WTC11 (cell line): ENCODE measurements around the gene HMGB4. TPM values are rescaled to one million over a fixed set of nuclear protein-coding genes. Genes with fewer than 3 reads are reported as not detected.

ENCODE experiments used
- ATAC-seq: fragments of 200-7000 bp; cut with Tn5 transposase; 2 replicates; pipeline ENCODE4 v1.10.0; 2021; ENCODE audit warnings: mild to moderate bottlenecking, moderate library complexity
- CTCF ChIA-PET: fragments of 300-600 bp; sonication (Branson Sonifier 250); formaldehyde crosslinking; loops from one replicate; lab custom pipeline; 2021; ENCODE audit warnings: antibody characterized with exemption; lab: Charles Lee
- POLR2A ChIA-PET: fragments of 350-600 bp; sonication (Branson Sonifier 250); formaldehyde crosslinking; loops from one replicate; lab custom pipeline; 2021; ENCODE audit warnings: antibody characterized with exemption; lab: Charles Lee
- DNase-seq: peaks from one replicate; pipeline ENCODE4 v3.0.0; 2021; ENCODE audit warnings: low spot score
- H3K27ac Mint-ChIP-seq: 2 replicates; pipeline ENCODE4 v1.8.0; 2021; ENCODE audit warnings: mixed read lengths
- H3K27me3 Mint-ChIP-seq: 2 replicates; pipeline ENCODE4 v1.8.0; 2021; ENCODE audit warnings: low read depth, mild to moderate bottlenecking, moderate library complexity, mixed read lengths
- H3K36me3 Mint-ChIP-seq: 2 replicates; pipeline ENCODE4 v1.8.0; 2021; ENCODE audit warnings: mixed read lengths
- H3K4me1 Mint-ChIP-seq: 2 replicates; pipeline ENCODE4 v1.8.0; 2022; ENCODE audit warnings: mixed read lengths
- H3K4me3 Mint-ChIP-seq: 2 replicates; pipeline ENCODE4 v1.8.0; 2021; ENCODE audit warnings: mild to moderate bottlenecking, moderate library complexity, mixed read lengths
- H3K9me3 Mint-ChIP-seq: 2 replicates; pipeline ENCODE4 v1.8.0; 2021; ENCODE audit warnings: mixed read lengths
- CBFB ChIP-seq: sonication (generic); formaldehyde crosslinking; IDR thresholded peaks from 2 replicates; pipeline ENCODE4 v1.8.1; 2022; ENCODE audit warnings: mild to moderate bottlenecking, low read depth, missing genetic modification reagents
- EMX1 ChIP-seq: fragments of 250-450 bp; sonication (Bioruptor Pico); IDR thresholded peaks from 2 replicates; pipeline ENCODE4 v1.8.0; 2021; ENCODE audit warnings: mild to moderate bottlenecking
- ESRRA ChIP-seq: sonication (generic); formaldehyde crosslinking; IDR thresholded peaks from 2 replicates; pipeline ENCODE4 v1.8.1; 2022; ENCODE audit warnings: mild to moderate bottlenecking, missing genetic modification reagents, borderline replicate concordance
- FOXP1 ChIP-seq: sonication (generic); formaldehyde crosslinking; IDR thresholded peaks from 2 replicates; pipeline ENCODE4 v1.8.0; 2022; ENCODE audit warnings: missing genetic modification reagents, mild to moderate bottlenecking, moderate library complexity, borderline replicate concordance
- KAT7 ChIP-seq: sonication (generic); formaldehyde crosslinking; IDR thresholded peaks from 2 replicates; pipeline ENCODE4 v1.8.1; 2023; ENCODE audit warnings: missing genetic modification reagents, mild to moderate bottlenecking, borderline replicate concordance
- MXD4 ChIP-seq: fragments of 250-450 bp; sonication (Bioruptor Pico); IDR thresholded peaks from 2 replicates; pipeline ENCODE4 v1.8.0; 2021; ENCODE audit warnings: mild to moderate bottlenecking, moderate library complexity, borderline replicate concordance
- MYBL2 ChIP-seq: sonication (generic); formaldehyde crosslinking; IDR thresholded peaks from 2 replicates; pipeline ENCODE4 v1.8.1; 2023; ENCODE audit warnings: mild to moderate bottlenecking, moderate library complexity, missing genetic modification reagents
- PRRX2 ChIP-seq: fragments of 250-450 bp; sonication (Bioruptor Pico); IDR thresholded peaks from 2 replicates; pipeline ENCODE4 v1.8.0; 2021; ENCODE audit warnings: mild to moderate bottlenecking
- SMAD3 ChIP-seq: sonication (generic); formaldehyde crosslinking; IDR thresholded peaks from 2 replicates; pipeline ENCODE4 v1.8.0; 2022; ENCODE audit warnings: missing genetic modification reagents, mild to moderate bottlenecking, borderline replicate concordance
- SMAD4 ChIP-seq: sonication (generic); formaldehyde crosslinking; IDR thresholded peaks from 2 replicates; pipeline ENCODE4 v1.8.0; 2022; ENCODE audit warnings: mild to moderate bottlenecking, missing genetic modification reagents
- SP1 ChIP-seq: sonication (generic); formaldehyde crosslinking; conservative IDR thresholded peaks from 2 replicates; pipeline ENCODE4 v1.8.1; 2022; ENCODE audit warnings: missing genetic modification reagents
- TEAD4 ChIP-seq: sonication (generic); formaldehyde crosslinking; IDR thresholded peaks from 2 replicates; pipeline ENCODE4 v1.8.0; 2022; ENCODE audit warnings: mild to moderate bottlenecking, missing genetic modification reagents
- ZBTB21 ChIP-seq: sonication (generic); formaldehyde crosslinking; IDR thresholded peaks from 2 replicates; pipeline ENCODE4 v1.8.1; 2023; ENCODE audit warnings: mild to moderate bottlenecking, missing genetic modification reagents, borderline replicate concordance
- ZNF416 ChIP-seq: fragments of 250-450 bp; sonication (Bioruptor Pico); IDR thresholded peaks from 2 replicates; pipeline ENCODE4 v1.9.0; 2021; ENCODE audit warnings: mild to moderate bottlenecking, inconsistent platforms
- ZSCAN18 ChIP-seq: fragments of 250-450 bp; sonication (Bioruptor Pico); IDR thresholded peaks from 2 replicates; pipeline ENCODE4 v2.1.2; 2022; ENCODE audit warnings: mild to moderate bottlenecking, moderate library complexity
- total RNA-seq: library from RNA; stranded (reverse); gene quantifications from 3 replicates; pipeline ENCODE4 v1.2.3, GENCODE V29; 2021
- TF ChIP-seq, protein P1 (sequence below): sonication (generic); formaldehyde crosslinking; IDR thresholded peaks from 2 replicates; pipeline ENCODE4 v1.8.0; 2022; ENCODE audit warnings: mild to moderate bottlenecking, missing genetic modification reagents
- TF ChIP-seq, protein P2 (sequence below): fragments of 250-450 bp; sonication (Bioruptor Pico); IDR thresholded peaks from 2 replicates; pipeline ENCODE4 v1.8.0; 2021; ENCODE audit warnings: mild to moderate bottlenecking
- TF ChIP-seq, protein P3 (sequence below): sonication (generic); formaldehyde crosslinking; IDR thresholded peaks from 2 replicates; pipeline ENCODE4 v1.8.1; 2023; ENCODE audit warnings: mild to moderate bottlenecking, missing genetic modification reagents
- TF ChIP-seq, protein P4 (sequence below): sonication (generic); formaldehyde crosslinking; IDR thresholded peaks from 2 replicates; pipeline ENCODE4 v1.8.0; 2023; ENCODE audit warnings: missing genetic modification reagents, mild to moderate bottlenecking, borderline replicate concordance
- TF ChIP-seq, protein P5 (sequence below): fragments of 250-450 bp; sonication (Bioruptor Pico); IDR thresholded peaks from 2 replicates; pipeline ENCODE4 v1.9.0; 2021; ENCODE audit warnings: mild to moderate bottlenecking

HMGB4 gene
- total RNA-seq, 1 experiment from 2014 or later = not detected

- TF ChIP-seq CBFB (CRISPR knock-in tag) (no peak), KAT7 (no peak), SP1 (no peak), PRRX2 (CRISPR knock-in tag) (no peak), ZBTB21 (no peak)
- TF ChIP-seq, protein P1, sequence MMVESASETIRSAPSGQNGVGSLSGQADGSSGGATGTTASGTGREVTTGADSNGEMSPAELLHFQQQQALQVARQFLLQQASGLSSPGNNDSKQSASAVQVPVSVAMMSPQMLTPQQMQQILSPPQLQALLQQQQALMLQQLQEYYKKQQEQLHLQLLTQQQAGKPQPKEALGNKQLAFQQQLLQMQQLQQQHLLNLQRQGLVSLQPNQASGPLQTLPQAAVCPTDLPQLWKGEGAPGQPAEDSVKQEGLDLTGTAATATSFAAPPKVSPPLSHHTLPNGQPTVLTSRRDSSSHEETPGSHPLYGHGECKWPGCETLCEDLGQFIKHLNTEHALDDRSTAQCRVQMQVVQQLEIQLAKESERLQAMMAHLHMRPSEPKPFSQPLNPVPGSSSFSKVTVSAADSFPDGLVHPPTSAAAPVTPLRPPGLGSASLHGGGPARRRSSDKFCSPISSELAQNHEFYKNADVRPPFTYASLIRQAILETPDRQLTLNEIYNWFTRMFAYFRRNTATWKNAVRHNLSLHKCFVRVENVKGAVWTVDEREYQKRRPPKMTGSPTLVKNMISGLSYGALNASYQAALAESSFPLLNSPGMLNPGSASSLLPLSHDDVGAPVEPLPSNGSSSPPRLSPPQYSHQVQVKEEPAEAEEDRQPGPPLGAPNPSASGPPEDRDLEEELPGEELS (CRISPR knock-in tag) = no peak
Observed at GRCh38 chr1:33823830-33824229, 40.0 kb upstream of the HMGB4 start (continued).

DNA sequence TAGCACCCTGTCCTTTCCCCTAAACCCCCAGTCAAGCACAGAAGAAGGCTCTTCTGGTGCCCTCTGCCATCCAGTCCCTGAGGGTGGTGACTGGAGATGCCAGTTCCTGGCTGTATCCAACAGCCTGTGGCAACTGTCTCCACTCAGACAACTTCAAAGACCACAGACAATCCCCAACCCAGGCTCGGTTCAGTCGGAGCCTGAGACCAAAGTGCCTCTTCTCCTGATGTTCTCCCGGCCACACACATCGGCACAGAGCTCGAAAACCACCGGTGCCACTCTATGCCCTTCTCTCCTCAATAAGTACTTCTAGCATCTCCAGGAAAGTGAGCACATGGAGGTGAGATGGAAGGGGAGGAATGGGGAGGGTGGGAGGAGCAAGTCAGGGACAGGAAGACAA lies 39.6 kb upstream of the HMGB4 start:
- no peaks in the 10 kb centered on the region for H3K4me1 Mint-ChIP-seq
- H3K9me3 Mint-ChIP-seq = peaks cover 24% of the 10 kb centered on the region
- ATAC-seq (no peak), DNase-seq (no peak)
- ChIA-PET CTCF (no interaction called here), POLR2A (no interaction called here)
- peaks cover 5% of the 10 kb centered on the region for H3K27me3 Mint-ChIP-seq
- TF ChIP-seq MXD4 (CRISPR knock-in tag) = no peak
- no peak for TF ChIP-seq SP1
- TF ChIP-seq SMAD3 (CRISPR knock-in tag) = no peak
- TF ChIP-seq, protein P2, sequence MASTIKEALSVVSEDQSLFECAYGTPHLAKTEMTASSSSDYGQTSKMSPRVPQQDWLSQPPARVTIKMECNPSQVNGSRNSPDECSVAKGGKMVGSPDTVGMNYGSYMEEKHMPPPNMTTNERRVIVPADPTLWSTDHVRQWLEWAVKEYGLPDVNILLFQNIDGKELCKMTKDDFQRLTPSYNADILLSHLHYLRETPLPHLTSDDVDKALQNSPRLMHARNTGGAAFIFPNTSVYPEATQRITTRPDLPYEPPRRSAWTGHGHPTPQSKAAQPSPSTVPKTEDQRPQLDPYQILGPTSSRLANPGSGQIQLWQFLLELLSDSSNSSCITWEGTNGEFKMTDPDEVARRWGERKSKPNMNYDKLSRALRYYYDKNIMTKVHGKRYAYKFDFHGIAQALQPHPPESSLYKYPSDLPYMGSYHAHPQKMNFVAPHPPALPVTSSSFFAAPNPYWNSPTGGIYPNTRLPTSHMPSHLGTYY (CRISPR knock-in tag) = no peak
- no peak for TF ChIP-seq SMAD4
- no peak for TF ChIP-seq ESRRA
- TF ChIP-seq, all 79 proteins: peak for 0
- H3K4me3 Mint-ChIP-seq = no peak overlapping the region
- no peak overlapping the region for H3K27ac Mint-ChIP-seq
- H3K36me3 Mint-ChIP-seq = peaks cover 27% of the 10 kb centered on the region

- Mint-ChIP-seq H3K27ac (no peak overlapping the region), H3K4me1 (no peaks in the 10 kb centered on the region), H3K27me3 (peaks cover 7% of the 10 kb centered on the region), H3K4me3 (no peak overlapping the region), H3K36me3 (peaks cover 30% of the 10 kb centered on the region), H3K9me3 (peaks cover 27% of the 10 kb centered on the region)
- ChIA-PET CTCF (no interaction called here), POLR2A (no interaction called here)
- TF ChIP-seq, protein P3, sequence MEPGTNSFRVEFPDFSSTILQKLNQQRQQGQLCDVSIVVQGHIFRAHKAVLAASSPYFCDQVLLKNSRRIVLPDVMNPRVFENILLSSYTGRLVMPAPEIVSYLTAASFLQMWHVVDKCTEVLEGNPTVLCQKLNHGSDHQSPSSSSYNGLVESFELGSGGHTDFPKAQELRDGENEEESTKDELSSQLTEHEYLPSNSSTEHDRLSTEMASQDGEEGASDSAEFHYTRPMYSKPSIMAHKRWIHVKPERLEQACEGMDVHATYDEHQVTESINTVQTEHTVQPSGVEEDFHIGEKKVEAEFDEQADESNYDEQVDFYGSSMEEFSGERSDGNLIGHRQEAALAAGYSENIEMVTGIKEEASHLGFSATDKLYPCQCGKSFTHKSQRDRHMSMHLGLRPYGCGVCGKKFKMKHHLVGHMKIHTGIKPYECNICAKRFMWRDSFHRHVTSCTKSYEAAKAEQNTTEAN (CRISPR knock-in tag) = no peak
- TF ChIP-seq TEAD4 (CRISPR knock-in tag) (no peak), MYBL2 (CRISPR knock-in tag) (no peak), EMX1 (CRISPR knock-in tag) (no peak), ZNF416 (no peak), ZSCAN18 (CRISPR knock-in tag) (no peak), FOXP1 (no peak)
- TF ChIP-seq, protein P4, sequence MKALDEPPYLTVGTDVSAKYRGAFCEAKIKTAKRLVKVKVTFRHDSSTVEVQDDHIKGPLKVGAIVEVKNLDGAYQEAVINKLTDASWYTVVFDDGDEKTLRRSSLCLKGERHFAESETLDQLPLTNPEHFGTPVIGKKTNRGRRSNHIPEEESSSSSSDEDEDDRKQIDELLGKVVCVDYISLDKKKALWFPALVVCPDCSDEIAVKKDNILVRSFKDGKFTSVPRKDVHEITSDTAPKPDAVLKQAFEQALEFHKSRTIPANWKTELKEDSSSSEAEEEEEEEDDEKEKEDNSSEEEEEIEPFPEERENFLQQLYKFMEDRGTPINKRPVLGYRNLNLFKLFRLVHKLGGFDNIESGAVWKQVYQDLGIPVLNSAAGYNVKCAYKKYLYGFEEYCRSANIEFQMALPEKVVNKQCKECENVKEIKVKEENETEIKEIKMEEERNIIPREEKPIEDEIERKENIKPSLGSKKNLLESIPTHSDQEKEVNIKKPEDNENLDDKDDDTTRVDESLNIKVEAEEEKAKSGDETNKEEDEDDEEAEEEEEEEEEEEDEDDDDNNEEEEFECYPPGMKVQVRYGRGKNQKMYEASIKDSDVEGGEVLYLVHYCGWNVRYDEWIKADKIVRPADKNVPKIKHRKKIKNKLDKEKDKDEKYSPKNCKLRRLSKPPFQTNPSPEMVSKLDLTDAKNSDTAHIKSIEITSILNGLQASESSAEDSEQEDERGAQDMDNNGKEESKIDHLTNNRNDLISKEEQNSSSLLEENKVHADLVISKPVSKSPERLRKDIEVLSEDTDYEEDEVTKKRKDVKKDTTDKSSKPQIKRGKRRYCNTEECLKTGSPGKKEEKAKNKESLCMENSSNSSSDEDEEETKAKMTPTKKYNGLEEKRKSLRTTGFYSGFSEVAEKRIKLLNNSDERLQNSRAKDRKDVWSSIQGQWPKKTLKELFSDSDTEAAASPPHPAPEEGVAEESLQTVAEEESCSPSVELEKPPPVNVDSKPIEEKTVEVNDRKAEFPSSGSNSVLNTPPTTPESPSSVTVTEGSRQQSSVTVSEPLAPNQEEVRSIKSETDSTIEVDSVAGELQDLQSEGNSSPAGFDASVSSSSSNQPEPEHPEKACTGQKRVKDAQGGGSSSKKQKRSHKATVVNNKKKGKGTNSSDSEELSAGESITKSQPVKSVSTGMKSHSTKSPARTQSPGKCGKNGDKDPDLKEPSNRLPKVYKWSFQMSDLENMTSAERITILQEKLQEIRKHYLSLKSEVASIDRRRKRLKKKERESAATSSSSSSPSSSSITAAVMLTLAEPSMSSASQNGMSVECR = no peak
- TF ChIP-seq, protein P5, sequence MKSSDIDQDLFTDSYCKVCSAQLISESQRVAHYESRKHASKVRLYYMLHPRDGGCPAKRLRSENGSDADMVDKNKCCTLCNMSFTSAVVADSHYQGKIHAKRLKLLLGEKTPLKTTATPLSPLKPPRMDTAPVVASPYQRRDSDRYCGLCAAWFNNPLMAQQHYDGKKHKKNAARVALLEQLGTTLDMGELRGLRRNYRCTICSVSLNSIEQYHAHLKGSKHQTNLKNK (CRISPR knock-in tag) = no peak
- DNase-seq (no peak), ATAC-seq (no peak)
Observed at GRCh38 chr1:33824971-33825370, 38.9 kb upstream of the HMGB4 start.
